Activated CD8-positive, alpha-beta memory T cell treated with anti-CD3 and anti-CD28 coated beads, Interleukin-2, amount 10 ng/mL, durations not matched to agents 7 days and 5 days (primary cell): ENCODE results near the gene CTAGE8. TPM values are rescaled to one million over a fixed set of nuclear protein-coding genes. Genes with fewer than 3 reads are reported as not detected.
"Not testable (repeated sequence)": the region's sequence is repeated elsewhere in the genome, so short reads cannot be mapped to it uniquely, and the experiment has no call there.

ENCODE experiments used
- ATAC-seq: fragments of 150-1000 bp; cut with Tn5 transposase; one replicate; pipeline ENCODE4 v1.10.0; 2021; ENCODE audit warnings: moderate library complexity
- CTCF ChIA-PET: fragments of 350-600 bp; sonication (Branson Sonifier 250); formaldehyde crosslinking; loops from one replicate; lab custom pipeline; 2021; ENCODE audit warnings: antibody characterized with exemption; lab: Charles Lee
- DNase-seq: peaks from one replicate; pipeline ENCODE4 v3.0.0-alpha.2; 2020
- H3K27ac Mint-ChIP-seq: one replicate; pipeline ENCODE4 v1.8.0; 2021; ENCODE audit warnings: mild to moderate bottlenecking, mixed read lengths
- H3K27me3 Mint-ChIP-seq: one replicate; pipeline ENCODE4 v1.8.0; 2021; ENCODE audit warnings: mixed read lengths
- H3K36me3 Mint-ChIP-seq: one replicate; pipeline ENCODE4 v1.8.0; 2021; ENCODE audit warnings: mild to moderate bottlenecking, mixed read lengths
- H3K4me1 Mint-ChIP-seq: one replicate; pipeline ENCODE4 v1.8.0; 2021; ENCODE audit warnings: mixed read lengths
- H3K4me3 Mint-ChIP-seq: one replicate; pipeline ENCODE4 v1.8.0; 2021; ENCODE audit warnings: mild to moderate bottlenecking, moderate library complexity, mixed read lengths
- H3K9me3 Mint-ChIP-seq: one replicate; pipeline ENCODE4 v1.8.0; 2022; ENCODE audit warnings: low read depth, mixed read lengths
- total RNA-seq, 2 experiments: library from RNA; stranded (reverse); gene quantifications; one replicate each; pipeline ENCODE4 v1.2.3, GENCODE V29; 2021

The CTAGE8 gene
- total RNA-seq, result not detected

- ATAC-seq, H3K27me3 Mint-ChIP-seq, H3K27ac Mint-ChIP-seq, H3K4me3 Mint-ChIP-seq, DNase-seq, H3K4me1 Mint-ChIP-seq, H3K36me3 Mint-ChIP-seq, H3K9me3 Mint-ChIP-seq, CTCF ChIA-PET: not testable (repeated sequence)
Observed at GRCh38 chr7:144269188-144269587, at the start of gene CTAGE8. CTAGE8 (minus strand) TSS chr7:144269288; CDS start chr7:144269250, 38 bp downstream.

- H3K4me3 Mint-ChIP-seq, H3K36me3 Mint-ChIP-seq, H3K9me3 Mint-ChIP-seq, H3K27ac Mint-ChIP-seq, H3K4me1 Mint-ChIP-seq, ATAC-seq, CTCF ChIA-PET, DNase-seq, H3K27me3 Mint-ChIP-seq: not testable (repeated sequence)
Observed at GRCh38 chr7:144317537-144317936, 48.4 kb upstream of the CTAGE8 start.

DNA sequence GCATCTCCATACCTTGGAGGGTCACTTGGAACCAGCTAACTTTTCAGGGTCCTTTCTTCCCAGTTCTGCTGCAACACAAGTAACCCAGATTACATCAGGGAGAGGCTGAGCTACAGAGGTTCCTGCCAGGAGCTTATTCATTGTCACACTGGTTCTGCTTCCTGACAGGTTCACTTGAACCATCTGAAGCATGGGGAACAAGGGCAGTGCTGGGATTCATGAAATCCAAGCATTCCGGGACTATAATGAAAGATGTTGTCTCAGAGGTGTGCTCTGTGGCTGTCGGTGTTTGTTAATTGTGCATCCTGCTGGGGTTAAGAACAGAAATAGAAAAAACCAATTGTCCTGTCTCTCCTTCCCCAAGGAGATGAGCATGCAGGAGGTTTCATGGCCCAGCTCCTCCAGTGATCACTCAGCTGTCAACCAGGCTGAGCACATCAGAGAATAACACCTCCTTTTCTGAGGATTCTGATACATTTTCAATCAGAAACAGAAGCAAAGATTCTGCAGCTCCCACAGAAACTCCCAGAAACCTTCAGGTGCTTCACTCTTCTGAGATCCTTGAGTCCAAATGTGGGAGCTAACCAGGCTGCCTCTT is 42.9 kb upstream of the CTAGE8 start, which contains the start of gene OR2A1:
Gene OR2A1 (plus strand): TSS at position 548 of the 598 bp plus-strand sequence. CDS start 5,706 bp downstream, outside the sequence.
- not testable (repeated sequence) for H3K27me3 Mint-ChIP-seq

DNA sequence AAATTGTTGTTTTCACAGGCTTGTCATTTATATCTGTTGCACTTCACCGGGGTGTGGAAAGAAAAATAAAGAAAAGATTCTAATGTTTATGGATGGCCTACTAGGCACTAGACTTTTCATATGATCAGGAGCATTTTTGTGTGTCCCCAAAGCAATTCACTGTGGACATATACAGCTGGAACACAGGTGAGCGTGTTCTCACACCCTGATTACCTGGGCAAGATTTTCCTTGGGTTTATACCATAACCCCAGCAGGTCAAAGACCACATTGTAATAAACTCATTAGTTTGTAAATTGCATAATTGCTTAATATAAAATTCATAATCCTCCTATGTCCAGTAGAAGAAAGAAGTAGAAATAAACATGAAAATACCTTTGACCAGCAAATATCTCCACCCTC is 42.1 kb upstream of the CTAGE8 start:
- CTCF ChIA-PET, DNase-seq, H3K4me3 Mint-ChIP-seq, H3K4me1 Mint-ChIP-seq, H3K9me3 Mint-ChIP-seq, ATAC-seq, H3K36me3 Mint-ChIP-seq, H3K27ac Mint-ChIP-seq, H3K27me3 Mint-ChIP-seq: not testable (repeated sequence)

More for the DNA sequence above, 42.9 kb upstream of the CTAGE8 start, which contains the start of gene OR2A1:
- H3K4me1 Mint-ChIP-seq, H3K9me3 Mint-ChIP-seq, H3K36me3 Mint-ChIP-seq, ATAC-seq, CTCF ChIA-PET, H3K27ac Mint-ChIP-seq, DNase-seq, H3K4me3 Mint-ChIP-seq: not testable (repeated sequence)

- H3K9me3 Mint-ChIP-seq, DNase-seq, CTCF ChIA-PET, H3K4me3 Mint-ChIP-seq, ATAC-seq, H3K4me1 Mint-ChIP-seq, H3K36me3 Mint-ChIP-seq, H3K27me3 Mint-ChIP-seq, H3K27ac Mint-ChIP-seq: not testable (repeated sequence)
Observed at GRCh38 chr7:144309702-144310101, 40.6 kb upstream of the CTAGE8 start.

DNA sequence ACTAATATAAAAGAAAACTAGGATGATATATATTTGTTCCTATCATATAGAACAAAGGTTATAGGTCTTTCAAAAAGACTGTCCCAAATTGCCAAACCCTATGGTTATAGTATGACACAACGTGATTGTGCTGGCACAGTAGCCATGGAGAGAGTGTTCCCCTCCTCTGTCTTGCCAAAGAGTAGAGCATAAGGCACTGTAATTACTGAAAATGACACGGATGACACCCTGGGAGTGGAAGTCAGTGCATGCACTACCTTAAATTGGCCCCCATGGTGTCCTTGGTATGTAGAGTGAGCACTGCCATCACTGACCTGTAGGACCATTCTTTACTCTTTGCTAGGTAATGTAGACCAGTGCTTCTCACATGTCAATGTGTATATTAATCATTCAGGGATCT is 36.1 kb upstream of the CTAGE8 start:
- H3K4me1 Mint-ChIP-seq, ATAC-seq, H3K9me3 Mint-ChIP-seq, CTCF ChIA-PET, DNase-seq, H3K27ac Mint-ChIP-seq, H3K27me3 Mint-ChIP-seq, H3K36me3 Mint-ChIP-seq, H3K4me3 Mint-ChIP-seq: not testable (repeated sequence)

DNA sequence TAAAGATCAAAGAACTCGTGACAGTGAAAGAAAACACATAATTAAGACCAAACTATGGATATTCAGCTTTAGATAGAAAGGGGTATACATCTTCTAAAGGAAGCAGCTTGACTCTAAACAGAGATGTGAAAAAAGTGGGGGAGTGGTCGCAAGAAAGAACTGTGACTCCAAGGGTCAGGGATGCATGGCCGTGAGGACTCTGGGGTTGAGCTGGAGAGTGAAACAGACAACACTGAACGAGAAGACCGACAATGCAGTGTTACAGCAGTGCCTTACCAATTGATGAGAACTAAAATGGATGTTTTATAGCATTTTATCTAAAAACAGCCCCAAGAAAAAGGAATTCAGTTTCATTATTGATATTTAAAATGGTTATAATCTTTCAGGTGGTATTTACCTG is 34.5 kb upstream of the CTAGE8 start:
- ATAC-seq, CTCF ChIA-PET, H3K4me3 Mint-ChIP-seq, H3K4me1 Mint-ChIP-seq, H3K9me3 Mint-ChIP-seq, H3K27ac Mint-ChIP-seq, H3K27me3 Mint-ChIP-seq, DNase-seq, H3K36me3 Mint-ChIP-seq: not testable (repeated sequence)

DNA sequence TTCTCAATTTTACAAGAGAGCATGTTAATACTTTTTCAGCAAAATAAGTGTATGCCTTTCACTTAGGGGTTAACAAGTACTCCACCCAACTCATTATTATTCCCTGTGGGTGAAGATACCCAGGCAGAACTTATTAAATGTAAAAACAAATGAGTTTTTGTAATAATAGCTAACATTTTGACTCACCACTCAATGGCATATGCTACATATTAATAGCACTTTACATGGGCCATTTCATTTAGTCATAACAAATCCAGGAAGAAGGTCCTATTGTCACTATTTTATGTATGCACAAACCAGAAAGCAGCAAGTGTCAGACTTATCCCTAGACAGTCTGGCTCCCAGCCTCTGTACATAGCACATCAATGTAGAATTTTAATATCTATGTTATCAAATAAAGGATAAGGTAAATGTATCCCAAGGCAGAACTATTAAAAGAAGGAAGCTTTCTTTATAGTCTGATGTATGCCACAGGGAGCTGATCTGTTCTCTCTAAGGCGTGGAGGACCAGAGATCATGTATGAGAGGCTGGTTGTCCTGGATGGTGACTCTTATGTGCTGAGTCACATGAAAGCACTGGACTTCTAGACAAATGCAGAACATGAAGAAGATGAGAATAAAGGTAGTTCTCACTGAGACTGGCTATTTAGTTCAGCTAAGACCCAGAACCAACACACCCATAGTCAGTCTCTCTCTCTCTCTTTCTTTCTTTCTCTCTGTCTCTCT is 33.7 kb upstream of the CTAGE8 start:
- H3K4me1 Mint-ChIP-seq, DNase-seq, H3K27ac Mint-ChIP-seq, H3K4me3 Mint-ChIP-seq, H3K36me3 Mint-ChIP-seq, CTCF ChIA-PET, ATAC-seq, H3K27me3 Mint-ChIP-seq, H3K9me3 Mint-ChIP-seq: not testable (repeated sequence)

DNA sequence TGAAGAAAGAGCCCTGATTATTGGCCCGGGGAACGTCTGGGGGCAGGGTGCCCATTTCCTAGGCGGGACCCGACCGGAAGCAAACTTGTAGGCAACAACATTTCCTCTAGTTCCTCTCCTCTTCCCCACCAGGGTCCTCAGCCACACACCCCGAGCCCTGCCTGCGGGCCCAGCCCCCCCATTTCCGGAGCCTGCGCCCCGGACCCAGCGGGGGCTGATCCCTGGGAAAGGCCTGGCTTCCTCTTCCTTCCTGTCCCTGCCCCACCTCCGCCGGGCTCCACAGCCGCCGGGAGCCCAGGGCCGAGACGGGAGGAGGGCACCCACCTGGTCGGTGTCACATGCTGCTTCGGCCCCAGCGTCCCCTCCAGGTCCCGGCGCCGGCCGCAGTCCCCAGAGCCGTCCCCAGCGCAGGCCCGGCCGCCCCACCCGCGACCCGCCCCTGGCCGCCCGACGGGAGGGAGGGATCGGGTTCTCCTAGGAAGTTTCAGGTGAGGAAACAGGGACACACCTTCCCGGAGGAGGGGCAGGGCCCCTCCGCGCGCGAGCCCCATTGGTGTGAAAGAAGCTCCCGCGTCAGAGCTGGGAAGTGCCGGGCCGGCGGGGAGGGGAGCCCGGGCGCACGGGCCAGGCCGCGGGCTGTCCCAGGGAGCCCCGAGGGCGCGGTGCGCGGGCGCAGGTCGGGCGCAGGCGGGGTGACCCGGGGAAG is 24.9 kb upstream of the CTAGE8 start:
- H3K9me3 Mint-ChIP-seq, H3K4me1 Mint-ChIP-seq, CTCF ChIA-PET, DNase-seq, H3K4me3 Mint-ChIP-seq, H3K36me3 Mint-ChIP-seq, H3K27ac Mint-ChIP-seq, H3K27me3 Mint-ChIP-seq: not testable (repeated sequence)
- peak; percentile 88 for ATAC-seq

DNA sequence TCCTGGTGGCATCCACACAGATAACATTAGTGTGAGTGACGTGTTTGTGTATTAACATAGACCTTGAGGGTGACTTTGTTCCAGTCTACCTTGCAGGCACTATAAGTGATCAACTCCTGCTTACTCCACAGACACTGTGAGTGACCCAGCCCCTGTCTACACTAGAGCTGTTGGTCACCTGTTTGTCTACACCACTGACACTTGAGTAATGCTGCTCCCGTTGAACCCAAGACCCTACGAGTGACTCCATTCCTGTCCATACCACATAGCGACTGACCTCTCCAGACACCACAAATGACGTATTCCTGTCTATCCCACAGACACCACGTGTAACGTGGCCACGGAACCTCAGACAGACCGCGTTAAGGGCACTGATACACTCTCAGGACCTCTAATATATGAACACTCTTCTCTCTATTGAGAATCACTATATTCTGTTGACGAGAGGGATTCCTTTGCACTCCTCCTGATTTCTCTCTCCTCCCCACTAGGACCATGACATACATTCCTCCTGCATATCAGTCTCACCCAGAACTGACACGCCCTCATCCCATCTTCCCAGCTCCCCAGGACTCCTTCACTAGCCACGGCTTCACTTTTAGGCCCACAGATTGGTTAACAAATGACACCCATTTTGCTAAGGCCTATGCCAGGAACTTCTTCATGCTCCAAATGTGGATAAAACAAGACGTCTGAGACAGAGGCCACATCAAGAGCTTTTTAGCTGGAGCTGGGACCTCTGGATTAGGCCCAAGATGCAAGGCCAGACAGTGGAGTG is 23.5 kb upstream of the CTAGE8 start:
- ATAC-seq, H3K4me3 Mint-ChIP-seq, H3K4me1 Mint-ChIP-seq, H3K27me3 Mint-ChIP-seq, H3K27ac Mint-ChIP-seq, DNase-seq, CTCF ChIA-PET, H3K36me3 Mint-ChIP-seq, H3K9me3 Mint-ChIP-seq: not testable (repeated sequence)

GRCh38 chr7:144291607-144292006 is 22.5 kb upstream of the CTAGE8 start:
- H3K9me3 Mint-ChIP-seq, CTCF ChIA-PET, H3K27me3 Mint-ChIP-seq, H3K4me1 Mint-ChIP-seq, H3K36me3 Mint-ChIP-seq, H3K27ac Mint-ChIP-seq, H3K4me3 Mint-ChIP-seq, ATAC-seq, DNase-seq: not testable (repeated sequence)

GRCh38 chr7:144287171-144287784 is 18.2 kb upstream of the CTAGE8 start:
- H3K4me1 Mint-ChIP-seq, CTCF ChIA-PET, H3K4me3 Mint-ChIP-seq, H3K9me3 Mint-ChIP-seq, H3K27me3 Mint-ChIP-seq, DNase-seq, H3K27ac Mint-ChIP-seq, H3K36me3 Mint-ChIP-seq: not testable (repeated sequence)
- ATAC-seq, result peak; percentile 20

GRCh38 chr7:144283716-144284115 is 14.6 kb upstream of the CTAGE8 start:
- H3K4me1 Mint-ChIP-seq, H3K4me3 Mint-ChIP-seq, H3K9me3 Mint-ChIP-seq, H3K27me3 Mint-ChIP-seq, CTCF ChIA-PET, H3K36me3 Mint-ChIP-seq, DNase-seq, H3K27ac Mint-ChIP-seq, ATAC-seq: not testable (repeated sequence)
